Prostate gland (tissue), 2 donors: ENCODE measurements around the gene ESR2. TPM values are rescaled to one million over a fixed set of nuclear protein-coding genes. Genes with fewer than 3 reads are reported as not detected.
A peak's percentile ranks its signal among the peaks of the same experiment; 100 is the strongest.

ENCODE experiments used
- DNase-seq: peaks from one replicate; pipeline ENCODE4 v3.0.0-alpha.2; 2019; ENCODE audit warnings: low spot score
- H3K27ac ChIP-seq, 2 donors: fragments of 200-600 bp; sonication (generic); 2 replicates each; pipeline ENCODE4 v1.5.1; 2017 to 2019
- H3K27me3 ChIP-seq: fragments of 200-600 bp; sonication (generic); replicated peaks from 2 replicates; pipeline ENCODE4 v1.5.1; 2019; ENCODE audit not compliant: insufficient read depth
- H3K36me3 ChIP-seq, 2 donors: fragments of 200-600 bp; sonication (generic); 1 replicate in 1 of 2; 2 replicates in 1 of 2; pipeline versions ENCODE4 v1.5.1 to v1.8.1; 2017 to 2019
- H3K4me1 ChIP-seq: fragments of 200-600 bp; sonication (generic); replicated peaks from 2 replicates; pipeline ENCODE4 v1.5.1; 2019
- H3K4me3 ChIP-seq, 2 donors: fragments of 200-600 bp; sonication (generic); 2 replicates each; pipeline ENCODE4 v1.5.1; 2017 to 2019
- H3K9me3 ChIP-seq: fragments of 200-600 bp; sonication (generic); 2 replicates; pipeline ENCODE4 v1.5.1; 2017
- CTCF ChIP-seq, 4 experiments: fragments of 200-600 bp in 2 of 4; fragments of 450-650 bp in 2 of 4; sonication (generic) in 2 of 4; IDR thresholded peaks; 1 replicate in 3 of 4; 2 replicates in 1 of 4; pipeline ENCODE4 v1.5.1; 2016 to 2019; ENCODE audit warnings: antibody characterized with exemption in 4 of 4, mild to moderate bottlenecking in 2 of 4, moderate library complexity in 2 of 4
- POLR2A ChIP-seq: fragments of 450-650 bp; IDR thresholded peaks from one replicate; pipeline ENCODE4 v1.6.1; 2016; ENCODE audit warnings: antibody characterized with exemption, mild to moderate bottlenecking
- POLR2AphosphoS5 ChIP-seq: sonication (generic); formaldehyde crosslinking; IDR thresholded peaks from one replicate; pipeline ENCODE4 v1.6.1; 2017; ENCODE audit warnings: antibody characterized with exemption
- WGBS: methylation state at CpG from one replicate; pipeline ENCODE4 v1.1.5; 2018; 5-methylcytosine and 5-hydroxymethylcytosine counted together
- intact Hi-C: fragments of 100-400 bp; cut with DNase I; formaldehyde crosslinking; loops from one replicate; pipeline ENCODE4 v1.14.2; 2022
- total RNA-seq, 2 donors: library from RNA; depleted of rRNA; stranded (reverse); fragments of >200 nt; gene quantifications; one replicate each; pipeline ENCODE4 v1.1.0, GENCODE V29; 2016

Gene ESR2
- total RNA-seq, 2 donors from 2014 or later: 0.68 to 21.4 TPM

- no peak for DNase-seq
- Histone ChIP-seq H3K27me3 (no peaks in the 10 kb centered on the region), H3K9me3 (no peaks in the 10 kb centered on the region), H3K4me3 (no peak overlapping the region), H3K4me1 (no peaks in the 10 kb centered on the region), H3K27ac (no peak overlapping the region), H3K36me3 (no peaks in the 10 kb centered on the region)
- 15% methylated on average over 4 of the region's 4 CpGs for WGBS
- TF ChIP-seq CTCF (IDR thresholded peaks at IDR 0.05) (peak; percentile 48 to 86 (median 74)), POLR2A (no peak), POLR2AphosphoS5 (no peak)
- intact Hi-C loops: no loop called here
Measured at GRCh38 chr14:64303471-64303917, 9.3 kb upstream of the ESR2 start.

GRCh38 chr14:64298773-64299172 is 4.6 kb upstream of the ESR2 start:
- H3K4me1 ChIP-seq: no peaks in the 10 kb centered on the region
- no peaks in the 10 kb centered on the region for H3K36me3 ChIP-seq
- TF ChIP-seq POLR2A (no peak), POLR2AphosphoS5 (no peak), CTCF (IDR thresholded peaks at IDR 0.05) (no peak)
- no peak for DNase-seq
- no peak overlapping the region for H3K4me3 ChIP-seq
- no peaks in the 10 kb centered on the region for H3K9me3 ChIP-seq
- no peak overlapping the region for H3K27ac ChIP-seq
- intact Hi-C loops: loop anchor here (5.0 kb wide), 1 partner anchor 286 kb away; no protein-coding TSS in a partner anchor
- 95% methylated on average over 1 of the region's 1 CpG for WGBS
- no peaks in the 10 kb centered on the region for H3K27me3 ChIP-seq

GRCh38 chr14:64296561-64296960 is 2.4 kb upstream of the ESR2 start:
- H3K27me3 ChIP-seq: no peaks in the 10 kb centered on the region
- no peak for DNase-seq
- no peak overlapping the region for H3K27ac ChIP-seq
- TF ChIP-seq CTCF (IDR thresholded peaks at IDR 0.05) (no peak), POLR2AphosphoS5 (peak; percentile 61)
- H3K4me1 ChIP-seq: no peaks in the 10 kb centered on the region
- no peak overlapping the region for H3K4me3 ChIP-seq
- no peaks in the 10 kb centered on the region for H3K9me3 ChIP-seq
- H3K36me3 ChIP-seq: no peaks in the 10 kb centered on the region
- intact Hi-C loops: loop anchor here (5.0 kb wide), 1 partner anchor 284 kb away; no protein-coding TSS in a partner anchor

GRCh38 chr14:64294672-64295413 is 672 bp upstream of the ESR2 start:
- WGBS: 21% methylated on average over 17 of the region's 20 CpGs
- H3K27ac ChIP-seq: no peak overlapping the region
- no peaks in the 10 kb centered on the region for H3K4me1 ChIP-seq
- H3K4me3 ChIP-seq: peak overlapping the region; percentile 18 to 28
- H3K9me3 ChIP-seq: no peaks in the 10 kb centered on the region
- TF ChIP-seq CTCF (IDR thresholded peaks at IDR 0.05) (peak; percentile 37 to 75 (median 67)), POLR2A (no peak), POLR2AphosphoS5 (peak; percentile 12)
- intact Hi-C loops: loop anchor here (1.0 to 5.0 kb wide), 3 partner anchors 254 to 494 kb away; no protein-coding TSS in a partner anchor
- no peaks in the 10 kb centered on the region for H3K36me3 ChIP-seq
- no peaks in the 10 kb centered on the region for H3K27me3 ChIP-seq
- DNase-seq: peak; percentile 37

GRCh38 chr14:64292197-64292596 is 2.0 kb downstream of the ESR2 start:
- Histone ChIP-seq H3K27me3 (no peaks in the 10 kb centered on the region), H3K4me3 (no peak overlapping the region), H3K36me3 (no peaks in the 10 kb centered on the region), H3K27ac (no peak overlapping the region), H3K9me3 (no peaks in the 10 kb centered on the region), H3K4me1 (no peaks in the 10 kb centered on the region)
- DNase-seq: no peak
- TF ChIP-seq CTCF (IDR thresholded peaks at IDR 0.05): no peak
- TF ChIP-seq POLR2A: no peak
- no peak for TF ChIP-seq POLR2AphosphoS5
- intact Hi-C loops: no loop called here
- 85% methylated on average over 3 of the region's 3 CpGs for WGBS
